Epithelial cell of proximal tubule (primary cell): ENCODE data around the gene BANF2. TPM values are rescaled to one million over a fixed set of nuclear protein-coding genes. Genes with fewer than 3 reads are reported as not detected.

ENCODE experiments used
- DNase-seq: peaks from one replicate; pipeline ENCODE4 v3.0.0-alpha.2; 2011; ENCODE audit warnings: low read depth
- H3K4me3 ChIP-seq: 2 replicates; pipeline ENCODE4 v1.5.1; 2011; ENCODE audit warnings: low read depth, mild to moderate bottlenecking, low read length
- CTCF ChIP-seq: conservative IDR thresholded peaks from 2 replicates; pipeline ENCODE4 v1.5.1; 2012; ENCODE audit warnings: low read depth, mild to moderate bottlenecking, low read length
- total RNA-seq: library from RNA; depleted of rRNA; stranded (reverse); fragments of >200 nt; gene quantifications from 2 replicates; pipeline ENCODE4 v1.2.3, GENCODE V29; 2015

Gene BANF2
- total RNA-seq, 1 donor from 2014 or later, result not detected

- DNase-seq, result no peak
- TF ChIP-seq CTCF, result no peak
- no peak overlapping the region for H3K4me3 ChIP-seq
Observed at GRCh38 chr20:17748279-17748678, 48.5 kb downstream of the BANF2 start.

GRCh38 chr20:17749626-17749977 is 49.8 kb downstream of the BANF2 start:
- TF ChIP-seq CTCF, result no peak
- H3K4me3 ChIP-seq, result no peak overlapping the region
- no peak for DNase-seq

GRCh38 chr20:17749978-17750721 is 50.4 kb downstream of the BANF2 start:
- H3K4me3 ChIP-seq, result no peak overlapping the region
- no peak for DNase-seq
- TF ChIP-seq CTCF, result no peak

GRCh38 chr20:17750722-17751045 is 50.9 kb downstream of the BANF2 start:
- no peak overlapping the region for H3K4me3 ChIP-seq
- no peak for TF ChIP-seq CTCF
- no peak for DNase-seq

- no peak for DNase-seq
- H3K4me3 ChIP-seq, result no peak overlapping the region
- TF ChIP-seq CTCF, result no peak
Observed at GRCh38 chr20:17751640-17752039, 51.9 kb downstream of the BANF2 start.

GRCh38 chr20:17752459-17752858 is 52.7 kb downstream of the BANF2 start:
- no peak overlapping the region for H3K4me3 ChIP-seq
- no peak for TF ChIP-seq CTCF
- DNase-seq, result no peak

GRCh38 chr20:17753516-17753915 is 53.8 kb downstream of the BANF2 start:
- no peak for TF ChIP-seq CTCF
- DNase-seq, result no peak
- no peak overlapping the region for H3K4me3 ChIP-seq
